OCI-LY7 (cell line): ENCODE data around the gene LSR.

Experiments
- EZH2phosphoT487 ChIP-seq: fragments of 200-600 bp; sonication (generic); IDR thresholded peaks from 2 replicates; pipeline ENCODE4 v1.6.1; 2018; ENCODE audit warnings: low read depth, borderline replicate concordance, mild to moderate bottlenecking, mixed run types, antibody characterized with exemption, low read length, moderate library complexity, mixed read lengths
- TF ChIP-seq, protein P1 (sequence below): fragments of 200-600 bp; sonication (generic); conservative IDR thresholded peaks from 2 replicates; pipeline ENCODE4 v1.5.1; 2014; ENCODE audit warnings: mild to moderate bottlenecking, antibody characterized with exemption, low read length, moderate library complexity, mixed read lengths

DNA sequence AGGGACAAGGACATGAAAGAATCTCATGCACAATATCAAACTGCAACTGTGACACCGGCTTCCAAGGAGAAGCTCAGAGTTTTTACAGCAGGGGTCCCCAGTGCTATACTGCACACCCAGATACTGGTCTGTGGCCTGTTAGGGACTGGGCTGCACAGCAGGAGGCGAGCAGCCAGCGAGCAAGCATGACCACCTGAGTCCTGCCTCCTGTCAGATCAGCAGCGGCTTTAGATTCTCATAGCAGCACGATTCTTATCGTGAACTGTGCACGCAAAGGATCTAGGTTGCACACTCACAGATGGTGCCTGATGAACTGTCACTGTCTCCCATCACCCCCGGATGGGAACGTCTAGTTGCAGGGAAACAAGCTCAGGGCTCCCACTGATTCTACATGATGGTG is 67.1 kb downstream of the LSR start:
- TF ChIP-seq, protein P1, sequence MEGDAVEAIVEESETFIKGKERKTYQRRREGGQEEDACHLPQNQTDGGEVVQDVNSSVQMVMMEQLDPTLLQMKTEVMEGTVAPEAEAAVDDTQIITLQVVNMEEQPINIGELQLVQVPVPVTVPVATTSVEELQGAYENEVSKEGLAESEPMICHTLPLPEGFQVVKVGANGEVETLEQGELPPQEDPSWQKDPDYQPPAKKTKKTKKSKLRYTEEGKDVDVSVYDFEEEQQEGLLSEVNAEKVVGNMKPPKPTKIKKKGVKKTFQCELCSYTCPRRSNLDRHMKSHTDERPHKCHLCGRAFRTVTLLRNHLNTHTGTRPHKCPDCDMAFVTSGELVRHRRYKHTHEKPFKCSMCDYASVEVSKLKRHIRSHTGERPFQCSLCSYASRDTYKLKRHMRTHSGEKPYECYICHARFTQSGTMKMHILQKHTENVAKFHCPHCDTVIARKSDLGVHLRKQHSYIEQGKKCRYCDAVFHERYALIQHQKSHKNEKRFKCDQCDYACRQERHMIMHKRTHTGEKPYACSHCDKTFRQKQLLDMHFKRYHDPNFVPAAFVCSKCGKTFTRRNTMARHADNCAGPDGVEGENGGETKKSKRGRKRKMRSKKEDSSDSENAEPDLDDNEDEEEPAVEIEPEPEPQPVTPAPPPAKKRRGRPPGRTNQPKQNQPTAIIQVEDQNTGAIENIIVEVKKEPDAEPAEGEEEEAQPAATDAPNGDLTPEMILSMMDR, result peak; percentile 60
- TF ChIP-seq EZH2phosphoT487, result no peak
